B cell (primary cell): ENCODE results near the gene AHNAK. TPM values are rescaled to one million over a fixed set of nuclear protein-coding genes. Genes with fewer than 3 reads are reported as not detected.

Experiments
- ATAC-seq: fragments of 200-7000 bp; cut with Tn5 transposase; one replicate; pipeline ENCODE4 v1.10.0; 2021; ENCODE audit warnings: low read depth, mild to moderate bottlenecking, moderate number of reproducible peaks, moderate library complexity
- CTCF ChIA-PET: fragments of 350-600 bp; sonication (Branson Sonifier 250); formaldehyde crosslinking; loops from one replicate; lab custom pipeline; 2021; ENCODE audit warnings: antibody characterized with exemption, inconsistent platforms; lab: Charles Lee
- POLR2A ChIA-PET: fragments of 350-600 bp; sonication (Branson Sonifier 250); formaldehyde crosslinking; loops from one replicate; lab custom pipeline; 2021; ENCODE audit warnings: antibody characterized with exemption; lab: Charles Lee
- DNase-seq: peaks from one replicate; pipeline ENCODE4 v3.0.0; 2013
- H2AFZ ChIP-seq: 2 replicates; pipeline ENCODE4 v1.6.1; 2012; ENCODE audit warnings: mild to moderate bottlenecking, low read depth, low read length; ENCODE audit not compliant: insufficient read depth, poor library complexity, severe bottlenecking
- H3K27ac ChIP-seq, 2 donors: 1 replicate in 1 of 2; 2 replicates in 1 of 2; pipeline ENCODE4 v1.5.1; 2012 to 2013; ENCODE audit warnings: low read length in 2 of 2, mild to moderate bottlenecking in 2 of 2, moderate library complexity in 1 of 2
- H3K27me3 ChIP-seq, 4 experiments: fragments of 200-600 bp in 1 of 4; sonication (generic) in 1 of 4; replicated peaks in 1 of 4; 1 replicate in 2 of 4; 2 replicates in 2 of 4; pipeline versions ENCODE4 v1.6.1 to v1.7.0; 2013 to 2016; ENCODE audit warnings: low read length in 3 of 4, mild to moderate bottlenecking in 2 of 4, mixed read lengths in 1 of 4, moderate library complexity in 1 of 4; ENCODE audit not compliant: insufficient read depth in 4 of 4, control insufficient read depth in 3 of 4; ENCODE audit errors: control extremely low read depth in 1 of 4
- H3K36me3 ChIP-seq, 2 experiments: replicated peaks in 1 of 2; 1 replicate in 1 of 2; 2 replicates in 1 of 2; pipeline versions ENCODE4 v1.6.1 to v1.7.1; 2013; ENCODE audit warnings: low read length in 1 of 2; ENCODE audit not compliant: insufficient read depth in 2 of 2, control insufficient read depth in 1 of 2; ENCODE audit errors: control extremely low read depth in 1 of 2, extremely low read depth in 1 of 2
- H3K4me1 ChIP-seq, 2 donors: fragments of 200-600 bp in 1 of 2; sonication (generic) in 1 of 2; 1 replicate in 1 of 2; 2 replicates in 1 of 2; pipeline versions ENCODE4 v1.5.1 to v1.6.1; 2013 to 2017; ENCODE audit warnings: low read length in 2 of 2; ENCODE audit not compliant: control insufficient read depth in 2 of 2, insufficient read depth in 2 of 2
- H3K4me2 ChIP-seq: replicated peaks from 2 replicates; pipeline ENCODE3; 2012; ENCODE audit warnings: mild to moderate bottlenecking, low read depth, low read length; ENCODE audit not compliant: poor library complexity, severe bottlenecking
- H3K4me3 ChIP-seq, 5 experiments: fragments of 200-600 bp in 1 of 5; sonication (generic) in 1 of 5; 1 replicate in 3 of 5; 2 replicates in 2 of 5; pipeline versions ENCODE4 v1.5.1 to v1.7.0; 2011 to 2016; ENCODE audit warnings: low read length in 4 of 5, mild to moderate bottlenecking in 4 of 5, low read depth in 2 of 5, control low read depth in 1 of 5, moderate library complexity in 1 of 5; ENCODE audit not compliant: insufficient read depth in 1 of 5; ENCODE audit errors: control extremely low read depth in 1 of 5, extremely low read depth in 1 of 5
- H3K79me2 ChIP-seq: fragments of 200-600 bp; sonication (generic); one replicate; pipeline ENCODE4 v1.6.0; 2016; ENCODE audit warnings: low read length; ENCODE audit not compliant: control insufficient read depth, insufficient read depth
- H3K9ac ChIP-seq: fragments of 200-600 bp; sonication (generic); 2 replicates; pipeline ENCODE4 v1.6.1; 2017; ENCODE audit warnings: mild to moderate bottlenecking, low read length, moderate library complexity
- H3K9me3 ChIP-seq, 3 donors: one replicate each; pipeline versions ENCODE4 v1.6.1 to v1.7.1; 2013; ENCODE audit warnings: low read length in 2 of 3; ENCODE audit not compliant: control insufficient read depth in 2 of 3, insufficient read depth in 1 of 3; ENCODE audit errors: control extremely low read depth in 1 of 3
- H4K20me1 ChIP-seq: 2 replicates; pipeline ENCODE4 v1.6.0; 2012; ENCODE audit warnings: mild to moderate bottlenecking, low read length; ENCODE audit not compliant: insufficient read depth, control insufficient read depth, poor library complexity, severe bottlenecking
- H3K27ac Mint-ChIP-seq: one replicate; pipeline ENCODE4 v1.8.0; 2021; ENCODE audit warnings: mixed read lengths
- H3K27me3 Mint-ChIP-seq: one replicate; pipeline ENCODE4 v1.8.0; 2021; ENCODE audit warnings: mixed read lengths
- H3K4me1 Mint-ChIP-seq: one replicate; pipeline ENCODE4 v1.8.0; 2021; ENCODE audit warnings: mixed read lengths
- H3K4me3 Mint-ChIP-seq: one replicate; pipeline ENCODE4 v1.8.0; 2021; ENCODE audit warnings: mixed read lengths
- H3K9me3 Mint-ChIP-seq: one replicate; pipeline ENCODE4 v1.8.0; 2022; ENCODE audit warnings: mixed read lengths; ENCODE audit not compliant: insufficient read depth
- CTCF ChIP-seq: fragments of 200-600 bp; IDR thresholded peaks from one replicate; pipeline ENCODE4 v1.8.0; 2022; ENCODE audit warnings: antibody characterized with exemption, mild to moderate bottlenecking
- EZH2 ChIP-seq: IDR thresholded peaks from 2 replicates; pipeline ENCODE4 v1.6.1; 2012; ENCODE audit warnings: borderline replicate concordance, low read depth, mild to moderate bottlenecking, moderate library complexity, low read length; ENCODE audit not compliant: insufficient read depth, poor library complexity, severe bottlenecking
- WGBS: methylation state at CpG from one replicate; pipeline ENCODE4 v1.1.5; 2013; ENCODE audit warnings: missing lambda C conversion rate; ENCODE audit not compliant: insufficient coverage; 5-methylcytosine and 5-hydroxymethylcytosine counted together
- intact Hi-C: fragments of 100-400 bp; cut with micrococcal nuclease; formaldehyde crosslinking; loops from one replicate; pipeline ENCODE4 v1.10.0; 2022
- polyA plus RNA-seq: library from polyadenylated mRNA; depleted of rRNA; stranded (reverse); fragments of >200 nt; gene quantifications from 2 replicates; pipeline ENCODE4 v1.2.3, GENCODE V29; 2012
- total RNA-seq, 2 donors: library from RNA; stranded (reverse); fragments of 120-200 nt in 1 of 2; gene quantifications; 1 replicate in 1 of 2; 2 replicates in 1 of 2; pipeline versions ENCODE4 v1.2.3 to v1.2.4, GENCODE V29; 2013 to 2022

The AHNAK gene
- total and polyA plus RNA-seq, 2 donors (not counting 1 experiment from before 2014, with no cell fraction given): 63.7 to 229 TPM

GRCh38 chr11:62456630-62457029, 90.0 kb downstream of the AHNAK start:
- H3K27ac Mint-ChIP-seq: no peak overlapping the region
- H2AFZ ChIP-seq: no peak overlapping the region
- ChIA-PET POLR2A (no interaction called here), CTCF (interaction anchor here (1.0 kb wide), 1 partner anchor 10 kb away, joined by 3 read pairs; no protein-coding TSS in a partner anchor)
- no peak overlapping the region for H3K4me3 ChIP-seq
- H3K79me2 ChIP-seq: no peaks in the 10 kb centered on the region
- no peaks in the 10 kb centered on the region for H3K27me3 Mint-ChIP-seq
- no peaks in the 10 kb centered on the region for H4K20me1 ChIP-seq
- ATAC-seq: no peak
- no peaks in the 10 kb centered on the region for H3K36me3 ChIP-seq
- H3K4me1 Mint-ChIP-seq: peaks cover 2% of the 10 kb centered on the region
- TF ChIP-seq EZH2: no peak
- no peak for TF ChIP-seq CTCF
- DNase-seq: no peak
- no peaks in the 10 kb centered on the region for H3K9me3 ChIP-seq
- H3K9me3 Mint-ChIP-seq: no peaks in the 10 kb centered on the region
- no peak overlapping the region for H3K27ac ChIP-seq
- WGBS: 83% methylated on average over 3 of the region's 4 CpGs
- intact Hi-C loops: no loop called here
- H3K9ac ChIP-seq: no peak overlapping the region
- H3K4me1 ChIP-seq: no peaks in the 10 kb centered on the region
- no peak overlapping the region for H3K4me3 Mint-ChIP-seq
- no peak overlapping the region for H3K4me2 ChIP-seq
- no peaks in the 10 kb centered on the region for H3K27me3 ChIP-seq

- Mint-ChIP-seq H3K4me3 (no peak overlapping the region), H3K4me1 (peaks cover 2% of the 10 kb centered on the region), H3K27me3 (no peaks in the 10 kb centered on the region), H3K9me3 (no peaks in the 10 kb centered on the region), H3K27ac (no peak overlapping the region)
- CTCF ChIA-PET: interaction anchor here (1.2 to 3.0 kb wide), 2 partner anchors 9 to 28 kb away, joined by 3 to 14 read pairs; no protein-coding TSS in a partner anchor
- Histone ChIP-seq H3K9ac (no peak overlapping the region), H4K20me1 (no peaks in the 10 kb centered on the region), H2AFZ (no peak overlapping the region), H3K27me3 (peaks cover 0 to 4% (median 0%) of the 10 kb centered on the region in 4 experiments), H3K9me3 (no peaks in the 10 kb centered on the region), H3K27ac (no peak overlapping the region), H3K4me1 (no peaks in the 10 kb centered on the region), H3K79me2 (no peaks in the 10 kb centered on the region), H3K4me3 (no peak overlapping the region), H3K4me2 (no peak overlapping the region), H3K36me3 (no peaks in the 10 kb centered on the region)
- TF ChIP-seq CTCF: no peak
- TF ChIP-seq EZH2: no peak
- DNase-seq (no peak), ATAC-seq (no peak)
- intact Hi-C loops: no loop called here
- POLR2A ChIA-PET: no interaction called here
- 94% methylated on average over 11 of the region's 11 CpGs for WGBS
Measured at GRCh38 chr11:62452839-62453468, 93.7 kb downstream of the AHNAK start.
